ENCODE measurements around the gene PTPRM. TPM values are rescaled to one million over a fixed set of nuclear protein-coding genes. Genes with fewer than 3 reads are reported as not detected.

Gene PTPRM
- total RNA-seq, 1 experiment from 2014 or later, result 42.3 TPM

DNA sequence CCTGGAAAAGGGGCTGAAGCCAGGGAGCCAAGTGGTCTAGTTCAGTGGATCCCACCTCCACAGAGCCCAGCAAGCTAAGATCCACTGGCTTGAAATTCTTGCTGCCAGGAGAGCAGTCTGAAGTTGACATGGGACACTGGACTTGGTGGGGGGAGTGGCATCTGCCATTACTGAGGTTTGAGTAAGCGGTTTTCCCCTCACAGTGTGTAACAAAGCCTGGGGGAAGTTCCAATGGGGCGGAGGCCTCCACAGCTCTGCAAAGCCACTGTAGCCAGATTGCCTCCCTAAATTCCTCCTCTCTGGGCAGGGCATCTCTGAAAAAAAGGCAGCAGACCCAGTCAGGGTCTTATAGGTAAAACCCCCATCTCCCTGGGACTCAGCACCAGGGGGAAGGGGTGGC, 144.4 kb downstream of the PTPRM start:
- CTCF ChIA-PET, result no interaction called here
- H3K36me3 Mint-ChIP-seq (ENCODE audit: insufficient read depth, unreplicated experiment), result no peaks in the 10 kb centered on the region
- BruUV-seq (replicated peaks), result no TSS peak
- no peaks in the 10 kb centered on the region for H3K4me1 Mint-ChIP-seq (ENCODE audit: low read depth, unreplicated experiment)
- peaks cover 15% of the 10 kb centered on the region for H3K9me3 Mint-ChIP-seq (ENCODE audit: low read depth, unreplicated experiment)
- TF ChIP-seq, protein P1, sequence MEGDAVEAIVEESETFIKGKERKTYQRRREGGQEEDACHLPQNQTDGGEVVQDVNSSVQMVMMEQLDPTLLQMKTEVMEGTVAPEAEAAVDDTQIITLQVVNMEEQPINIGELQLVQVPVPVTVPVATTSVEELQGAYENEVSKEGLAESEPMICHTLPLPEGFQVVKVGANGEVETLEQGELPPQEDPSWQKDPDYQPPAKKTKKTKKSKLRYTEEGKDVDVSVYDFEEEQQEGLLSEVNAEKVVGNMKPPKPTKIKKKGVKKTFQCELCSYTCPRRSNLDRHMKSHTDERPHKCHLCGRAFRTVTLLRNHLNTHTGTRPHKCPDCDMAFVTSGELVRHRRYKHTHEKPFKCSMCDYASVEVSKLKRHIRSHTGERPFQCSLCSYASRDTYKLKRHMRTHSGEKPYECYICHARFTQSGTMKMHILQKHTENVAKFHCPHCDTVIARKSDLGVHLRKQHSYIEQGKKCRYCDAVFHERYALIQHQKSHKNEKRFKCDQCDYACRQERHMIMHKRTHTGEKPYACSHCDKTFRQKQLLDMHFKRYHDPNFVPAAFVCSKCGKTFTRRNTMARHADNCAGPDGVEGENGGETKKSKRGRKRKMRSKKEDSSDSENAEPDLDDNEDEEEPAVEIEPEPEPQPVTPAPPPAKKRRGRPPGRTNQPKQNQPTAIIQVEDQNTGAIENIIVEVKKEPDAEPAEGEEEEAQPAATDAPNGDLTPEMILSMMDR (IDR thresholded peaks at IDR 0.05; ENCODE audit: unreplicated experiment), result no peak
- no peak for DNase-seq
- intact Hi-C loops (cut with micrococcal nuclease; ENCODE audit: unreplicated experiment), result no loop called here
- H3K4me3 Mint-ChIP-seq (ENCODE audit: low read depth, unreplicated experiment), result no peak overlapping the region
- H3K27me3 Mint-ChIP-seq (ENCODE audit: unreplicated experiment), result no peaks in the 10 kb centered on the region
- H3K27ac Mint-ChIP-seq (ENCODE audit: unreplicated experiment), result no peak overlapping the region

DNA sequence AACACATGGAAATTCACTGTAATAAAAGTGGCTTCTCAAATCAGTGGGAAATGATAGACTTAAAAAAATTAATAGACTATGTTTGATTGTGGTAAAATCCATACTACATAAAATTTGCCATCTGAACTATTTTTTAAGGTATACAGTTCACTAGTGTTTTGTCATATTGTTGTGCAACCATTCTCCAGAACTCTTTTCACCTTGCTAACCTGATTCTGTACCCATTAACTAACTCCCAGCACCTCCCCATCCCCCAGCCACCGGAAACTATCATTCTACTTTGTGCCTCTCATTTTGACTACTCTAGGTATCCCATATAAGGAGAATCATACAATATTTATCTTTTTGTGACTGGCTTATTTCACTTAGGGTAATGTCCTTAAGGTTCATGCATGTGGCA, 153.3 kb downstream of the PTPRM start:
- no peak overlapping the region for H3K4me3 Mint-ChIP-seq (ENCODE audit: low read depth, unreplicated experiment)
- DNase-seq, result no peak
- no peaks in the 10 kb centered on the region for H3K27me3 Mint-ChIP-seq (ENCODE audit: unreplicated experiment)
- no peak overlapping the region for H3K27ac Mint-ChIP-seq (ENCODE audit: unreplicated experiment)
- H3K36me3 Mint-ChIP-seq (ENCODE audit: insufficient read depth, unreplicated experiment), result no peaks in the 10 kb centered on the region
- CTCF ChIA-PET, result no interaction called here
- BruUV-seq (replicated peaks), result no TSS peak
- intact Hi-C loops (cut with micrococcal nuclease; ENCODE audit: unreplicated experiment), result no loop called here
- TF ChIP-seq, protein P1 (IDR thresholded peaks at IDR 0.05; ENCODE audit: unreplicated experiment), result no peak
- peaks cover 30% of the 10 kb centered on the region for H3K4me1 Mint-ChIP-seq (ENCODE audit: low read depth, unreplicated experiment)
- no peaks in the 10 kb centered on the region for H3K9me3 Mint-ChIP-seq (ENCODE audit: low read depth, unreplicated experiment)

DNA sequence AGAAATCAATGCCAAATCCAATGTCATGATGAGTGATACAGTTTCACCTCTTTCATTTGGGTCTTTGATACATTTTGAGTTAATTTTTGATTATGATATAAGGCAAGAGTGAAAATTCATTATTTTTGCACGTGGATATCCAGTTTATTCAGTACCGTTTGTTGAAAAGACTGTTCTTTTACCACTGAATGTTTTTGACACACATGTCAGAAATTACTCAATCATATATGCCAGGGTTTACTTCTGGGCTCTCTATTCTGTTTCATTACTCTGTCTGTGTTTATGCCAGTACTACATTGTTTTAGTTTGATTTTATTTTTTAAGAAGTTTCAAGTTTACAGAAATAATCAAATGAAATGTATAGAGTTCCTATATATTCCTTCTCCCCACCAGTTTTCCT, 154.4 kb downstream of the PTPRM start:
- no peak overlapping the region for H3K27ac Mint-ChIP-seq (ENCODE audit: unreplicated experiment)
- no peak for DNase-seq
- intact Hi-C loops (cut with micrococcal nuclease; ENCODE audit: unreplicated experiment), result no loop called here
- BruUV-seq (replicated peaks), result no TSS peak
- H3K27me3 Mint-ChIP-seq (ENCODE audit: unreplicated experiment), result no peaks in the 10 kb centered on the region
- peaks cover 30% of the 10 kb centered on the region for H3K4me1 Mint-ChIP-seq (ENCODE audit: low read depth, unreplicated experiment)
- H3K4me3 Mint-ChIP-seq (ENCODE audit: low read depth, unreplicated experiment), result no peak overlapping the region
- CTCF ChIA-PET, result no interaction called here
- TF ChIP-seq, protein P1 (IDR thresholded peaks at IDR 0.05; ENCODE audit: unreplicated experiment), result no peak
- H3K9me3 Mint-ChIP-seq (ENCODE audit: low read depth, unreplicated experiment), result no peaks in the 10 kb centered on the region
- no peaks in the 10 kb centered on the region for H3K36me3 Mint-ChIP-seq (ENCODE audit: insufficient read depth, unreplicated experiment)

DNA sequence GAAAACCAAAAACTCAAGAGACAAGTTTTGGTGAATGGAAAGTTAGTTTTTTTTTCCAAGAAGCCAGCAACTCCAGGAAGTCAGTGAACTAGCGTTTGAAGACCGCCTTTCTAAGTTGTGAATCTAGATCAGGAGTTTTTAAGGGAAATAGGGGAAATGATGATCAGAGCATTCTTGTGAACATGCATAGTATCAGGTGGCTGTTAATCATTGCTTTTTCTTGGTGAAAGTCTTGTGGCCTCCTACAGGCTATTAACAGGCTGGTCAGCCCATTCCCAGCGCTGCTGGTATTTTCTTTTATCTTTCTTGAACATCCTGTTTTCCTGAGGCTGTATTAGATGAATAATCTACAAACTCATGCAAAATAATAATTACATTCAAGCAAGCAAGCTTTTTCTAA, 155.8 kb downstream of the PTPRM start:
- H3K4me3 Mint-ChIP-seq (ENCODE audit: low read depth, unreplicated experiment), result no peak overlapping the region
- BruUV-seq (replicated peaks), result no TSS peak
- intact Hi-C loops (cut with micrococcal nuclease; ENCODE audit: unreplicated experiment), result no loop called here
- TF ChIP-seq, protein P1 (IDR thresholded peaks at IDR 0.05; ENCODE audit: unreplicated experiment), result no peak
- CTCF ChIA-PET, result no interaction called here
- H3K36me3 Mint-ChIP-seq (ENCODE audit: insufficient read depth, unreplicated experiment), result no peaks in the 10 kb centered on the region
- no peaks in the 10 kb centered on the region for H3K9me3 Mint-ChIP-seq (ENCODE audit: low read depth, unreplicated experiment)
- DNase-seq, result no peak
- H3K4me1 Mint-ChIP-seq (ENCODE audit: low read depth, unreplicated experiment), result peaks cover 30% of the 10 kb centered on the region
- H3K27ac Mint-ChIP-seq (ENCODE audit: unreplicated experiment), result no peak overlapping the region
- H3K27me3 Mint-ChIP-seq (ENCODE audit: unreplicated experiment), result no peaks in the 10 kb centered on the region

All from Calu3 (cell line).